HCT116 (cell line): ENCODE data around the gene SDK1.

Experiments used
- CBX3 ChIP-seq: IDR thresholded peaks from 2 replicates; pipeline ENCODE4 v1.6.1; 2012; ENCODE audit warnings: low read depth
- CEBPB ChIP-seq: IDR thresholded peaks from 2 replicates; pipeline ENCODE4 v1.6.1; 2012; ENCODE audit warnings: low read depth
- CTCF ChIP-seq, 3 experiments: fragments of 200-600 bp in 1 of 3; sonication (generic) in 1 of 3; IDR thresholded peaks in 2 of 3; conservative IDR thresholded peaks in 1 of 3; 2 replicates each; pipeline ENCODE4 v1.5.1; 2012 to 2017; ENCODE audit warnings: low read depth in 2 of 3, low read length in 2 of 3, antibody characterized with exemption in 1 of 3, borderline replicate concordance in 1 of 3, control low read depth in 1 of 3, mild to moderate bottlenecking in 1 of 3, mixed read lengths in 1 of 3, mixed run types in 1 of 3, moderate library complexity in 1 of 3; ENCODE audit not compliant: insufficient read depth in 1 of 3
- FOSL1 ChIP-seq: IDR thresholded peaks from 2 replicates; pipeline ENCODE4 v1.6.1; 2012; ENCODE audit warnings: low read depth
- JUND ChIP-seq: IDR thresholded peaks from 2 replicates; pipeline ENCODE4 v1.6.1; 2012
- MAX ChIP-seq: IDR thresholded peaks from 2 replicates; pipeline ENCODE4 v1.6.1; 2012
- POLR2A ChIP-seq: IDR thresholded peaks from 2 replicates; pipeline ENCODE4 v1.7.0; 2011; ENCODE audit warnings: borderline replicate concordance; ENCODE audit not compliant: insufficient read depth, insufficient read length; ENCODE audit errors: extremely low read depth
- POLR2AphosphoS5 ChIP-seq: IDR thresholded peaks from 2 replicates; pipeline ENCODE4 v1.6.1; 2011; ENCODE audit warnings: mild to moderate bottlenecking, low read depth, low read length, moderate library complexity
- REST ChIP-seq: IDR thresholded peaks from 2 replicates; pipeline ENCODE4 v1.6.1; 2012; ENCODE audit warnings: low read depth
- SIN3A ChIP-seq: IDR thresholded peaks from 2 replicates; pipeline ENCODE4 v1.6.1; 2012; ENCODE audit warnings: low read depth
- SRF ChIP-seq: IDR thresholded peaks from 2 replicates; pipeline ENCODE4 v1.6.1; 2012; ENCODE audit warnings: low read depth
- ZFX ChIP-seq: fragments of 450-650 bp; IDR thresholded peaks from 2 replicates; pipeline ENCODE4 v1.6.1; 2017

GRCh38 chr7:4022265-4022664 lies 721.2 kb downstream of the SDK1 start:
- TF ChIP-seq SRF (no peak), FOSL1 (no peak), SIN3A (no peak), JUND (no peak), MAX (no peak), CEBPB (no peak), CTCF (IDR thresholded peaks at IDR 0.05 in 2 of 3, conservative IDR thresholded peaks at IDR 0.05 in 1 of 3; ENCODE audit: borderline replicate concordance in 1 of 3, insufficient read depth in 1 of 3, low read depth in 2 of 3, low read length in 2 of 3) (no peak), REST (no peak), ZFX (no peak), POLR2AphosphoS5 (no peak), POLR2A (no peak), CBX3 (no peak)
